Effector memory CD4-positive, alpha-beta T cell (primary cell): Measurements from ENCODE around the gene ZNF384.
A peak's percentile ranks its signal among the peaks of the same experiment; 100 is the strongest.

Experiments
- DNase-seq, 3 donors: peaks; one replicate each; pipeline ENCODE4 v3.0.0-alpha.2; 2020
- H3K27ac ChIP-seq: 2 replicates; pipeline ENCODE4 v1.7.0; 2013; ENCODE audit warnings: mild to moderate bottlenecking, low read length, moderate library complexity; ENCODE audit not compliant: insufficient read depth, poor library complexity, severe bottlenecking
- H3K27me3 ChIP-seq: replicated peaks from 2 replicates; pipeline ENCODE4 v1.7.0; 2013; ENCODE audit warnings: mild to moderate bottlenecking, low read length; ENCODE audit not compliant: insufficient read depth, control insufficient read depth, poor library complexity, severe bottlenecking
- H3K36me3 ChIP-seq: 2 replicates; pipeline ENCODE4 v1.7.0; 2013; ENCODE audit warnings: mild to moderate bottlenecking, low read length, moderate library complexity; ENCODE audit not compliant: control insufficient read depth, insufficient read depth
- H3K4me1 ChIP-seq: 2 replicates; pipeline ENCODE4 v1.7.0; 2013; ENCODE audit warnings: low read length, mild to moderate bottlenecking; ENCODE audit not compliant: control insufficient read depth, insufficient read depth, poor library complexity, severe bottlenecking
- H3K4me3 ChIP-seq: 2 replicates; pipeline ENCODE4 v1.7.0; 2013; ENCODE audit warnings: low read length, low read depth, mild to moderate bottlenecking; ENCODE audit not compliant: insufficient read depth, poor library complexity, severe bottlenecking
- H3K9me3 ChIP-seq: 2 replicates; pipeline ENCODE4 v1.7.0; 2013; ENCODE audit warnings: mild to moderate bottlenecking, low read length, moderate library complexity; ENCODE audit not compliant: control insufficient read depth

Gene ZNF384

DNA sequence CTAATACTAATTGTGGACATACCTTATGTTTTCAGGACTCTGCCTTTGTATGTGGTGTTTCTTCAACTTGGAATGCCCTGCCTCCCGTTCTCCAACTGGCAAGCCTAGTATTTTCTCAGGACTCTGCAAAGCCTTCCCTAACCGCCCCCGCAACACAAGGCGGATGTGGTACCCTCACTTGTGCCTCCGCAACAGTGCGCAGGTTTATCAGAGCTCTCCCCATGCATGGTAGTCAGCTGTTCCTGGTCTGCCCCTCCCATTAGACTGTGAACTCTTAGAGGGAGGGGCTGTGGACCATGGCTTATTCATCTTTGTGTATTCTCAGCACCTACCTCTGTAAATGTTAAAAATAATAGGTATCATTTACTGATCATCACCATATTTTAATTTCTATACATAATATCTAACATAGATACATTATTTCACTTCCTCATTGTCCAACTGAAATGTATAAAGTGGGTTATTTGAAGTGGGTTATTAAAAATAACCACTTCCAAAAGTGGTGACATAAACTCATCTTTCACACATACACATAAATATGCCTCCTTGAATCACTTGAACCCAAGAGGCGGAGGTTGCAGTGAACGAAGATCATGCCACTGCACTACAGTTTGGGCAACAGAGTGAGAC is 62.4 kb downstream of the ZNF384 start:
- no peak overlapping the region for H3K4me3 ChIP-seq
- peaks cover 13% of the 10 kb centered on the region for H3K4me1 ChIP-seq
- H3K9me3 ChIP-seq = no peaks in the 10 kb centered on the region
- DNase-seq = no peak
- H3K27ac ChIP-seq = peak overlapping the region; percentile 5
- no peaks in the 10 kb centered on the region for H3K27me3 ChIP-seq
- H3K36me3 ChIP-seq = no peaks in the 10 kb centered on the region

DNA sequence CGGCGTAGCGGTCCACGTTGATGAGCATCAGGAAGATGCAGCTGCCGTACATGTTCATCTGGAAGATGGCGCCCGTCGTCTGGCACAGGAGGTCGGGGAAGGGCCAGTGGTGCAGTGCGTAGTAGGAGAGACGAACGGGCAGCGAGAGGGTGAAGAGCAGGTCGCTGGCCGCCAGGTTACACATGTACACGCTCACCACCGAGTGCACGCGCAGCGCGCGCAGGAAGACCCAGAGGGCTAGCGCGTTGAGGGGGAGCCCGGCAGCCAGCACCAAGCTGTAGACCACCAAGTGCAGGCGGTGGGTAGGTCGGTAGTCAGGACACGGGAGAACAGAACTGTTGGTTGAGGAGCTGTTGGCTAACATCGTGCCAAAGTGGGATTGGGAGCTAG is 68.3 kb downstream of the ZNF384 start:
- Histone ChIP-seq H3K9me3 (no peaks in the 10 kb centered on the region), H3K4me3 (peak overlapping the region; percentile 29), H3K27ac (no peak overlapping the region), H3K36me3 (peaks cover 7% of the 10 kb centered on the region), H3K27me3 (no peaks in the 10 kb centered on the region), H3K4me1 (peaks cover 6% of the 10 kb centered on the region)
- no peak for DNase-seq

DNA sequence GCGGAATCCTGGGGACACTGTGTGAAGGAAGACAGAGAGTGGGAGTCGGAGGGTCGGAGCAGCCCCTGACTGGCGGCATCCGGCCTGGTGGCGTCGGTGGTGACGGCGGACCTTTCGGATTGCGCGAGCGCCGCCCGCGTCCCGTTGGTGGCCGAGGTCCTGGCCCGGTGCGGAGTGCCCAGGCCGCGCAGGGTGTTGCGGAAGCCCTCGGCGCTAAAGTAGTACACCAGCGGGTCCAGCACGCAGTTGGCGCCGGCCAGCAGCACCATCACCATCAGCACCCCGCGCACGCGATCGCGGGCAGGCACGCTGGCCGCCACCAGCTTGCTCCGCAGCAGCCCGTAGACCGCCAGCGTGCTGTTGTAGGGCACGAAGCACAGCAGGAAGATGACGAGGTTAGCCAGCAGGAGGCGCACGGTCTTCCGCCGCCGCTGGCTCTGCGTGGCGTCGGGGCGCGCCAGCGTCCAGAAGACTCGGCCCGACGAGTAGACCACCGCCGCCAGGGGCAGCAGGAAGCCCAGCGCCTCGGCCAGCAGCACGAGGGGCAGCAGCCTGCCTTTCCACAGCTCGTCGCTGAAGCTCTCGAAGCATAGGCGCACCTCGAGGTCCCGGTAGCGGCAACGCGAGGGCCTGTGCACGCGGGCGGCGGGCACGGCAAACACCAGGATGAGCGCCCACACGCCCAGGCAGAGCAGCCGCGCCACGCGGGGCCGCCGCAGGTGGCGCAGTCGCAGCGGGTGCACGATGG is 68.9 kb downstream of the ZNF384 start:
- no peaks in the 10 kb centered on the region for H3K27me3 ChIP-seq
- peaks cover 7% of the 10 kb centered on the region for H3K36me3 ChIP-seq
- peak overlapping the region; percentile 29 for H3K4me3 ChIP-seq
- no peak overlapping the region for H3K27ac ChIP-seq
- DNase-seq = peak in 1 of 3 donors; percentile 32
- H3K9me3 ChIP-seq = no peaks in the 10 kb centered on the region
- H3K4me1 ChIP-seq = peaks cover 6% of the 10 kb centered on the region

DNA sequence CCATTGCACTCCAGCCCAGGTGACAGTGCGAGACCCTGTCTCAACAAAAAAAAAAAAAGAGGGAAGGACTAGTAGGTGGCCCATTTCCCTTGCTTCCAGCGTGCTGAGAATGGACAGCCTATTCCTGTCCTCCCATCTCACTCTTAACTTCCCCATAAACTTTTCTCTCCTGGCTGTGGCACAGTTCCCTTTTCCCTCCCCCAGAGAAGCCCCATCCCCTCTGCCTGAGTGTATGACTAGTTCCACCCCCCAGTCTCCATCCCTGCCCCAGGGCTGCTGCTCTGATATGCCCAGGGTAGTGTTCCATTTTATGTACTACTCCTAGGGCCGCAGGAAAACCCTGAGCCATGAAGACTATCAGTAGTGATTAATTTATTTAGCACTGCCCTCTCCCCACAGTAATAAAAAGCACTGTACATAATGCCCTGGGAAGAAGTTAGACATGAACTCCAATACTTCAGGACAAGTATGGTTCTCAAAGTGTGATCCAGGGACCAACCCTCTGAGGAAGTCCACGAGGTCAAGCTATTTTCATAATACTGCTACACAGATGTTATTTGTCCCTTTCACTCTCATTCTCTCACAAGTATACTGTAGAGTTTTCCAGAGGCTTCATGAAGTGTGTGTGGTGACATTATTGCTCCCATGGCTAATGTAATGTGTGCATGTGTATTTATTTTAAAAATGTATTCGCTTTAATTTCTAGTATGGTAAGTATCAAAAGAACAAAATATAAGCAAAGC is 70.5 kb downstream of the ZNF384 start:
- DNase-seq = no peak

More for the DNA sequence above, 70.5 kb downstream of the ZNF384 start:
- H3K27me3 ChIP-seq = no peaks in the 10 kb centered on the region
- H3K4me3 ChIP-seq = no peak overlapping the region
- H3K27ac ChIP-seq = no peak overlapping the region
- peaks cover 6% of the 10 kb centered on the region for H3K4me1 ChIP-seq
- H3K9me3 ChIP-seq = no peaks in the 10 kb centered on the region
- H3K36me3 ChIP-seq = peaks cover 7% of the 10 kb centered on the region
